ENCODE results near the gene RALGPS1.

RALGPS1 gene

GRCh38 chr9:127039492-127039891 lies 124.9 kb downstream of the RALGPS1 start:
- no peaks in the 10 kb centered on the region for H4K20me1 ChIP-seq (ENCODE audit: control insufficient read depth, insufficient read depth, low read depth, low read length)
- no peaks in the 10 kb centered on the region for H3K27me3 ChIP-seq (ENCODE audit: control insufficient read depth, low read length)
- TF ChIP-seq CTCF (IDR thresholded peaks at IDR 0.05; ENCODE audit: low read depth, low read length, poor library complexity, severe bottlenecking) (no peak), EZH2phosphoT487 (IDR thresholded peaks at IDR 0.05; ENCODE audit: borderline replicate concordance, low read length) (no peak)

DNA sequence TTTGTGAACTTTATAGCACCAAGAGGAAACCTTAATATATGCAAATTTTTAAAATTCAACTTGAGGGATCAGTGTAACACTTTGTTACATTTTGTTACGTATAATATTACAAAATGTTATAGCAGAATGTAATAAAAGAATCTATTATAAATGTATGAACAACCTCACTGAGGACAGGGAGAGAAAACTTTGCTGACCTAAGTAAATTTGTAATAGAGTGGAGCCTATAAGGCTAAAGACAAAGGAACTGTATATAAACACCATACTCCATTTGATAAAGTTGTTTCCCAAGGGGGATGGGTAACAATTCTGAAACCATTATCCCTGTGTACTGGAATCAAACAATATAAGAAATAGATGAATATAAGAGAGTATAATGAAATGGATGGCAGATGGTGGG lies 130.6 kb downstream of the RALGPS1 start:
- H3K4me2 ChIP-seq (ENCODE audit: low read length): no peak overlapping the region
- no peaks in the 10 kb centered on the region for H3K9me3 ChIP-seq (ENCODE audit: control insufficient read depth, insufficient read depth, low read length)
- TF ChIP-seq CTCF (IDR thresholded peaks at IDR 0.05; ENCODE audit: low read depth, low read length, poor library complexity, severe bottlenecking): no peak
- no peak for TF ChIP-seq EZH2phosphoT487 (IDR thresholded peaks at IDR 0.05; ENCODE audit: borderline replicate concordance, low read length)
- H3K4me3 ChIP-seq (ENCODE audit: low read length): no peak overlapping the region
- no peaks in the 10 kb centered on the region for H3F3A ChIP-seq (ENCODE audit: control insufficient read depth, insufficient read depth)
- H4K20me1 ChIP-seq (ENCODE audit: control insufficient read depth, insufficient read depth, low read depth, low read length): no peaks in the 10 kb centered on the region
- H3K9me2 ChIP-seq (replicated peaks; ENCODE audit: control insufficient read depth, low read length): no peaks in the 10 kb centered on the region
- H3K36me3 ChIP-seq (ENCODE audit: control insufficient read depth, low read length): no peaks in the 10 kb centered on the region
- no peaks in the 10 kb centered on the region for H3K4me1 ChIP-seq (ENCODE audit: control insufficient read depth, low read length)
- H3K79me2 ChIP-seq (ENCODE audit: control insufficient read depth, low read length): no peaks in the 10 kb centered on the region
- no peaks in the 10 kb centered on the region for H3K27me3 ChIP-seq (ENCODE audit: control insufficient read depth, low read length)
- H3K27ac ChIP-seq (ENCODE audit: low read depth, low read length): no peak overlapping the region

More at GRCh38 chr9:127039492-127039891, 124.9 kb downstream of the RALGPS1 start:
- Histone ChIP-seq H3K9me3 (ENCODE audit: control insufficient read depth, insufficient read depth, low read length) (no peaks in the 10 kb centered on the region), H3F3A (ENCODE audit: control insufficient read depth, insufficient read depth) (no peaks in the 10 kb centered on the region), H3K4me1 (ENCODE audit: control insufficient read depth, low read length) (no peaks in the 10 kb centered on the region), H3K27ac (ENCODE audit: low read depth, low read length) (no peak overlapping the region), H3K36me3 (ENCODE audit: control insufficient read depth, low read length) (no peaks in the 10 kb centered on the region), H3K4me2 (ENCODE audit: low read length) (no peak overlapping the region), H3K4me3 (ENCODE audit: low read length) (no peak overlapping the region), H3K79me2 (ENCODE audit: control insufficient read depth, low read length) (no peaks in the 10 kb centered on the region), H3K9me2 (replicated peaks; ENCODE audit: control insufficient read depth, low read length) (no peaks in the 10 kb centered on the region)

GRCh38 chr9:127047971-127048370 lies 133.4 kb downstream of the RALGPS1 start:
- TF ChIP-seq CTCF (IDR thresholded peaks at IDR 0.05; ENCODE audit: low read depth, low read length, poor library complexity, severe bottlenecking) (no peak), EZH2phosphoT487 (IDR thresholded peaks at IDR 0.05; ENCODE audit: borderline replicate concordance, low read length) (no peak)
- Histone ChIP-seq H3K4me2 (ENCODE audit: low read length) (no peak overlapping the region), H3K9me2 (replicated peaks; ENCODE audit: control insufficient read depth, low read length) (no peaks in the 10 kb centered on the region), H3F3A (ENCODE audit: control insufficient read depth, insufficient read depth) (no peaks in the 10 kb centered on the region), H3K79me2 (ENCODE audit: control insufficient read depth, low read length) (no peaks in the 10 kb centered on the region), H3K27me3 (ENCODE audit: control insufficient read depth, low read length) (no peaks in the 10 kb centered on the region), H3K4me1 (ENCODE audit: control insufficient read depth, low read length) (no peaks in the 10 kb centered on the region), H3K4me3 (ENCODE audit: low read length) (no peak overlapping the region), H3K9me3 (ENCODE audit: control insufficient read depth, insufficient read depth, low read length) (no peaks in the 10 kb centered on the region), H3K36me3 (ENCODE audit: control insufficient read depth, low read length) (no peaks in the 10 kb centered on the region), H4K20me1 (ENCODE audit: control insufficient read depth, insufficient read depth, low read depth, low read length) (no peaks in the 10 kb centered on the region), H3K27ac (ENCODE audit: low read depth, low read length) (no peak overlapping the region)

DNA sequence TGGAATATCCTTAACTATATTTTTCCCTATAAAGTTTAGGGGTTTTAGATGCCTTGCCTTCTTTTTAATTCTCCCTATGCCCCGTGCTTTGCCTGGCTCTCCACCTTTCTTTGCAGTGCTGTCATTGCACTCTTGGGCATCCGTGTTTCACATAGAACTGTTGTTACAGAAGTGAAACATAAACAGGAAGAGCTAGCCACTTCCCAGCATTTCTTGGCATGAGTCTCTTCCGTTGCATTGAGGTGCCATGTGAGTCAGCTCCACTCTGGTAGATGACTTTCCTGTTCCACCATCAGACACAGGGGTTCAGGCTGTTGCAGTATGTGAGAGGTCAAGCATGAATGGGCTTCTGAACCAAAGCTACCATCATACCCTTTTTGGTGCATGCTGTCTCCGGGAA lies 134.5 kb downstream of the RALGPS1 start:
- TF ChIP-seq CTCF (IDR thresholded peaks at IDR 0.05; ENCODE audit: low read depth, low read length, poor library complexity, severe bottlenecking) (no peak), EZH2phosphoT487 (IDR thresholded peaks at IDR 0.05; ENCODE audit: borderline replicate concordance, low read length) (no peak)
- Histone ChIP-seq H3K4me1 (ENCODE audit: control insufficient read depth, low read length) (no peaks in the 10 kb centered on the region), H4K20me1 (ENCODE audit: control insufficient read depth, insufficient read depth, low read depth, low read length) (no peaks in the 10 kb centered on the region), H3K9me3 (ENCODE audit: control insufficient read depth, insufficient read depth, low read length) (no peaks in the 10 kb centered on the region), H3K9me2 (replicated peaks; ENCODE audit: control insufficient read depth, low read length) (no peaks in the 10 kb centered on the region), H3F3A (ENCODE audit: control insufficient read depth, insufficient read depth) (no peaks in the 10 kb centered on the region), H3K27ac (ENCODE audit: low read depth, low read length) (no peak overlapping the region), H3K27me3 (ENCODE audit: control insufficient read depth, low read length) (no peaks in the 10 kb centered on the region), H3K4me3 (ENCODE audit: low read length) (no peak overlapping the region), H3K79me2 (ENCODE audit: control insufficient read depth, low read length) (no peaks in the 10 kb centered on the region), H3K36me3 (ENCODE audit: control insufficient read depth, low read length) (no peaks in the 10 kb centered on the region), H3K4me2 (ENCODE audit: low read length) (no peak overlapping the region)

Measured in DOHH2 (cell line).